A673 (cell line): Measurements from ENCODE around the gene STRC. TPM values are rescaled to one million over a fixed set of nuclear protein-coding genes. Genes with fewer than 3 reads are reported as not detected.
A peak's percentile ranks its signal among the peaks of the same experiment; 100 is the strongest.
"Not testable (repeated sequence)": the region's sequence is repeated elsewhere in the genome, so short reads cannot be mapped to it uniquely, and the experiment has no call there.

Experiments used
- Bru-seq: library from RNA; stranded (reverse); fragments of 400-500 nt; gene quantifications from one replicate; lab custom pipeline; 2021; lab: Mats Ljungman, UMichigan
- BruChase-seq, 2 experiments: library from RNA; stranded (reverse); fragments of 400-500 nt; gene quantifications; one replicate each; lab custom pipeline; 2021; lab: Mats Ljungman, UMichigan
- BruUV-seq: library from RNA; stranded (reverse); fragments of 400-500 nt; replicated peaks from 2 replicates; lab custom pipeline; 2021; lab: Mats Ljungman, UMichigan
- CTCF ChIA-PET: fragments of 300-600 bp; sonication (Branson Sonifier 250); formaldehyde crosslinking; loops from one replicate; lab custom pipeline; 2022; ENCODE audit warnings: antibody characterized with exemption; lab: Charles Lee
- POLR2A ChIA-PET: fragments of 300-600 bp; sonication (Branson Sonifier 250); formaldehyde crosslinking; loops from one replicate; lab custom pipeline; 2022; ENCODE audit warnings: antibody characterized with exemption; ENCODE audit not compliant: low non-redundant PET; lab: Charles Lee
- DNase-seq: peaks from one replicate; pipeline ENCODE4 v3.0.0-alpha.2; 2015; ENCODE audit warnings: low spot score
- H3K27ac ChIP-seq: fragments of 200-600 bp; sonication (generic); 2 replicates; pipeline ENCODE4 v1.5.1; 2016; ENCODE audit warnings: mixed run types, low read depth, mild to moderate bottlenecking, mixed read lengths, antibody characterized with exemption, low read length; ENCODE audit not compliant: poor library complexity, severe bottlenecking
- H3K27me3 ChIP-seq: fragments of 200-600 bp; sonication (generic); replicated peaks from 2 replicates; pipeline ENCODE4 v1.6.1; 2017; ENCODE audit warnings: mixed run types, low read depth, mild to moderate bottlenecking, mixed read lengths, antibody characterized with exemption, low read length; ENCODE audit not compliant: insufficient read depth, poor library complexity
- H3K36me3 ChIP-seq: fragments of 200-600 bp; sonication (generic); 2 replicates; pipeline ENCODE4 v1.6.1; 2016; ENCODE audit warnings: mixed run types, mild to moderate bottlenecking, mixed read lengths, antibody characterized with exemption, low read length; ENCODE audit not compliant: insufficient read depth, poor library complexity, severe bottlenecking
- H3K4me1 ChIP-seq: fragments of 200-600 bp; sonication (generic); 2 replicates; pipeline ENCODE4 v1.6.1; 2017; ENCODE audit warnings: mixed run types, mild to moderate bottlenecking, mixed read lengths, antibody characterized with exemption, low read length; ENCODE audit not compliant: insufficient read depth, poor library complexity, severe bottlenecking
- H3K4me3 ChIP-seq: fragments of 200-600 bp; sonication (generic); 2 replicates; pipeline ENCODE4 v1.5.1; 2016; ENCODE audit warnings: low read depth, mixed run types, mild to moderate bottlenecking, mixed read lengths, low read length; ENCODE audit not compliant: poor library complexity, severe bottlenecking
- H3K9me3 ChIP-seq: fragments of 200-600 bp; sonication (generic); 2 replicates; pipeline ENCODE4 v1.6.1; 2016; ENCODE audit warnings: mixed run types, low read depth, mild to moderate bottlenecking, mixed read lengths, antibody characterized with exemption, low read length; ENCODE audit not compliant: poor library complexity, severe bottlenecking
- intact Hi-C: fragments of 100-400 bp; cut with micrococcal nuclease; formaldehyde crosslinking; loops from one replicate; pipeline ENCODE4 v1.10.0; 2022; ENCODE audit not compliant: unreplicated experiment
- long read RNA-seq: library from polyadenylated mRNA; stranded (forward); transcript quantifications from one replicate; pipeline ENCODE4 v2.0.0, GENCODE V29; 2022
- total RNA-seq: library from RNA; stranded (reverse); gene quantifications from 2 replicates; pipeline ENCODE4 v1.2.3, GENCODE V29; 2021

Gene STRC
- total RNA-seq, result 0.17 and 0.28 TPM in 2 replicates
- Bru-seq, nascent RNA, result percentile 6 among the genes with signal in this experiment
- not detected for BruChase-seq, experiment 1, labeled RNA remaining after a 2-hour chase
- BruChase-seq, experiment 2, labeled RNA remaining after a 6-hour chase, result percentile 11 among the genes with signal in this experiment
- long read RNA-seq, result 0 reads

DNA sequence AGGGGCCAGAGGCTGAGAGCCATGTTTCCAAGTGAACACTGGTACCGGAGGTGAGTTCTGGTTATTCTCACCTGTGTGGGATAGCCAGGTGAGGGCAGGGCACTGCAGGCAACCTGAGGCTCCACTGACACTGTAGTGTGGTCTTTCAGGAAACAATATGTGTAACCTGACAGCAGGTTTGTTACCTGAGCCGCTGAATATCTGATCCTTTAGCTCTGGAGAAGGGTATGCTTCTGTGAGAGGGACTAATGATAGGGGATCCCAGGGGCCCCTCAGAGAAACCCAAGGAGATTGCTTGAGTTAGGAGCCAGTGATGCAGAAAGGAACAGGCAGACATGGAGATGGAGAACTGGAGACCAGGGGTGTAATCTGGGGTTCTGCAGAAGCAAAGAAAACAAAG, at the start of gene STRC:
Gene STRC (minus strand): TSS at position 101 of the 400 bp plus-strand sequence. CDS start 78 bp downstream, at position 23.
- POLR2A ChIA-PET, result interaction anchor here (0.7 kb wide), 1 partner anchor 248 kb away, joined by 3 read pairs; the partner anchor contains the start of gene TUBGCP4
- H3K27ac ChIP-seq, CTCF ChIA-PET, H3K4me1 ChIP-seq, H3K9me3 ChIP-seq, BruUV-seq, H3K27me3 ChIP-seq, H3K36me3 ChIP-seq, intact Hi-C loops, H3K4me3 ChIP-seq, DNase-seq: not testable (repeated sequence)

- H3K9me3 ChIP-seq, H3K27me3 ChIP-seq, intact Hi-C loops, H3K27ac ChIP-seq, H3K4me3 ChIP-seq, BruUV-seq, POLR2A ChIA-PET, DNase-seq, H3K36me3 ChIP-seq, H3K4me1 ChIP-seq, CTCF ChIA-PET: not testable (repeated sequence)
Measured at GRCh38 chr15:43666177-43666576, 47.6 kb upstream of the STRC start.

DNA sequence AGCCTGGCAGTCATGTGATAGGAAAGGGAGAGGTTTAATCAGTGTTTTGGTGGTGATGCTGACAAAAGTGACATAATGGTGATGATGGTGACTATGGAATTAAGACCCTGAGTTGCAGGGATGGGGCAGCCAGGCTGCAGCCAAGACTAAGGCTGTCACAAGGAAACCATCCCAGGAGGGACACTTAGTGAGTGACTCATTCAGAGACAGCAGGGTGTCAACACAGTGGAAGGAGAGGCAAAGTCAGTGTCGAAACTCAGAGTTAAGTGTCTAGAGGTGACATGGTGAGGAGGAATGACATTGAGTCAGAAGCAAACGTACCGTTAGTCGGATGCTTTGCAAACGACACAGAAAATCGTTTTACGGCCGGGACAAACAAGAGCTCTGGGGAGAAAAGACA, 44.7 kb upstream of the STRC start:
- intact Hi-C loops, H3K27ac ChIP-seq, H3K36me3 ChIP-seq, H3K4me1 ChIP-seq, H3K4me3 ChIP-seq, DNase-seq, H3K9me3 ChIP-seq, H3K27me3 ChIP-seq, BruUV-seq, POLR2A ChIA-PET, CTCF ChIA-PET: not testable (repeated sequence)

DNA sequence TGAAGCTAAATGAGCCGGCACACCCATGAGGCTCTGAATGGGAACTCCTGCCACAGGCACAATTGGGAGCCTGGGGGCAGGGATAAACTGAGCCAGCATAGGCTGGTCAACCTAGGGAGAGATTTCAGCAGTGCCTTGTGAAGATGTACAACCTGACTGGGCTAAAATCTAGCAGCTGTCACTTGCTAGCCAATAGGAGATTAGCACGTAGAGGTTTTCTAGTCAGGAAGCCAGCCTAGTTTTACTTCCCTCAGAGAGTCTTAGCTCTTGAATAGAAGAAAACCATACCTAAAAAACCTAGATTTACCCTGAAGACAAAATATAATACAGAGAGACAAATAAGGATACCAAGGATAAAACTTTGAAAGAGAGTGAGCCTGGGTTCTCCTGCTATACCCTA, 43.7 kb upstream of the STRC start:
- H3K36me3 ChIP-seq, H3K4me1 ChIP-seq, H3K27me3 ChIP-seq, POLR2A ChIA-PET, CTCF ChIA-PET, intact Hi-C loops, H3K4me3 ChIP-seq, H3K27ac ChIP-seq, DNase-seq, BruUV-seq, H3K9me3 ChIP-seq: not testable (repeated sequence)

- H3K9me3 ChIP-seq, intact Hi-C loops, POLR2A ChIA-PET, CTCF ChIA-PET, BruUV-seq, H3K36me3 ChIP-seq, H3K4me1 ChIP-seq, H3K27me3 ChIP-seq, H3K27ac ChIP-seq, DNase-seq, H3K4me3 ChIP-seq: not testable (repeated sequence)
Measured at GRCh38 chr15:43659727-43660126, 41.1 kb upstream of the STRC start.

- H3K27me3 ChIP-seq, H3K36me3 ChIP-seq, BruUV-seq, H3K4me1 ChIP-seq, CTCF ChIA-PET, H3K9me3 ChIP-seq, POLR2A ChIA-PET, intact Hi-C loops, DNase-seq, H3K27ac ChIP-seq, H3K4me3 ChIP-seq: not testable (repeated sequence)
Measured at GRCh38 chr15:43649430-43649926, 30.9 kb upstream of the STRC start.
